RWPE1 (cell line): Measurements from ENCODE around the gene ZMIZ1.

Experiments
- CTCF ChIA-PET: fragments of 350-600 bp; sonication (Branson Sonifier 250); formaldehyde crosslinking; extraction: SDS; loops from one replicate; lab custom pipeline; 2021; lab: Yijun Ruan, JAX
- POLR2A ChIA-PET: fragments of 400-600 bp; formaldehyde crosslinking; extraction: SDS; loops from one replicate; lab custom pipeline; 2020; ENCODE audit warnings: antibody characterized with exemption; ENCODE audit not compliant: low non-redundant PET; lab: Yijun Ruan, JAX
- DNase-seq: peaks from one replicate; pipeline ENCODE4 v3.0.0; 2012; ENCODE audit warnings: low spot score
- H3K27ac ChIP-seq: fragments of 450-650 bp; 2 replicates; pipeline ENCODE4 v1.5.1; 2017
- CTCF ChIP-seq: fragments of 450-650 bp; conservative IDR thresholded peaks from 2 replicates; pipeline ENCODE4 v1.5.1; 2017; ENCODE audit warnings: low read depth, mild to moderate bottlenecking

Gene ZMIZ1

GRCh38 chr10:79044036-79044632, 24.6 kb upstream of the ZMIZ1 start:
- ChIA-PET POLR2A (no interaction called here), CTCF (interaction anchor here (0.5 to 0.6 kb wide), 2 partner anchors 15 to 242 kb away, joined by 3 to 4 read pairs; no protein-coding TSS in a partner anchor)
- DNase-seq, result no peak
- TF ChIP-seq CTCF, result no peak
- no peak overlapping the region for H3K27ac ChIP-seq

DNA sequence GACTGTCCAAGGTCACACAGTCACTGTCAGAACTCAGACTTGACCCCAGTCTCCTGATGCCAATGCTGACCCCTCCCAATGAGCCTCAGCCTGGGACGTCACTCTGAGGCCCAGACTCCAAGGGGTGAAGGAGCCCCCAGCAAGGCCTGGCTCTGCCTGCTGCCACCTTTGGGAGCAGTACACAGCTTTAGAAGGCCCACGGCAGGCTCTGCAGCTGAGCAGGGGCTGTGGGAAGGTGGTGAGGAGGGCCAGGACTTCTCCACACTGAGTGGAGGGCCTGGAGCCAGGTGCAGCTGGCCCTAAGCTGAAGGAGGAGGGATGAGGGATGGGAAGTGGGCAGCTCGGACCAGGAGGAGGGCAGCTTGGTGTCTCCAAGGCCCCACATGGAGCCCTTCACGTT, 23.9 kb upstream of the ZMIZ1 start:
- no peak for TF ChIP-seq CTCF
- ChIA-PET CTCF (interaction anchor here (0.6 kb wide), 1 partner anchor 297 kb away, joined by 4 read pairs; no protein-coding TSS in a partner anchor), POLR2A (no interaction called here)
- H3K27ac ChIP-seq, result no peak overlapping the region
- DNase-seq, result no peak

DNA sequence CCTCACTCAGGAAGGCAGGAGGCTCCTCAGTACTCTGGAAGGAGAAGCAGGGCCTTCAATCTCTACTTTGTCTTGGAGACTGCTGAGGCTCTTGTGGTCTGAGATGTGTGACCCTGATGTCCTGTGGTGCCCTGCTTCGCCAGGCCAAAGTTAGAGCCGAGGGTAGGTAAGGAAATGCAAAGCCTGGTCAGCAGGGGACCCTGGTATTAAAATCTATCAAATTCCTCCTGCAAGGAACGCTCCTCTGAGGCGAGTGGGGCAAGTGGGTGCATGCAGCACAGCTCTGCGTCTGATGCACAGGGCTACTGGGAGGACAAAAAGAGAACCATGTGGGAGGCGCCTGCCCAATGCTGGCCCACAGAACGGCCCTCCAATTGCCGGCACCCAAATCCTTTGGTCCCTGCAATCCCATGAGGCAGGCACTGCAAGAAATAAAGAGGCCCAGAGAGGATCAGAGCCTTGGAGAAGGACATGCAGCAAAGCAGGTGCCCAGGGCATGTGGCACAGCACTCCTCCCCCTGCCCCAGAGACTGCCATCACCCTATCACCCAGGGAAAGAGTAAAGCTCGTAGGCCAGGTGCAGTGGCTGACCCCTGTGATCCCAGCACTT, 23.1 kb upstream of the ZMIZ1 start:
- POLR2A ChIA-PET, result no interaction called here
- H3K27ac ChIP-seq, result peak overlapping the region; percentile 10; the same call in 1 of the 2 replicates
- DNase-seq, result no peak
- no peak for TF ChIP-seq CTCF
- CTCF ChIA-PET, result interaction anchor here (0.6 kb wide), 1 partner anchor 296 kb away, joined by 4 read pairs; no protein-coding TSS in a partner anchor

DNA sequence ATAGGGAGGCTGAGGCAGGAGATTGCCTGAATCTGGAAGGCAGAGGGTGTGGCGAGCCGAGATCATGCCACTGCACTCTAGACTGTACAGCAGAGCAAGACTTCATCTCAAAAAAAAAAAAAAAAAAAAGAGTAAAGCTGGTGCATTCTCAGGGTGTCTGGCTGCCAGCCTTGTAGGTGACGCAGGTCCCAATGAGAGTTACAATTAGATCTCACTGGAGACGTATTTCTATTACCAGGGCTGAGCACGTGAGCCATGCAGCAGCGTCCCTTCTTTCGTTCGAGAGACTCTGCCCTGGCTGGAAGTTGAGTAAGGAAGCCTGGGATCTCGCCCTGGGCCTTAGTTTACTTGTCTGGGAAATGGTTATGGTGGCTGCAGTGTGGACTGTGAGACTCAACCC, 22.4 kb upstream of the ZMIZ1 start:
- CTCF ChIA-PET, result no interaction called here
- no peak for DNase-seq
- TF ChIP-seq CTCF, result no peak
- POLR2A ChIA-PET, result interaction anchor here (0.6 kb wide), 1 partner anchor 25 kb away, joined by 8 read pairs; no protein-coding TSS in a partner anchor
- H3K27ac ChIP-seq, result no peak overlapping the region

GRCh38 chr10:79046741-79047583, 21.8 kb upstream of the ZMIZ1 start:
- DNase-seq, result no peak
- no peak for TF ChIP-seq CTCF
- ChIA-PET CTCF (interaction anchor here (0.5 kb wide), 2 partner anchors 15 to 1000 kb away, joined by 3 to 4 read pairs; no protein-coding TSS in a partner anchor), POLR2A (interaction anchor here (0.6 kb wide), 1 partner anchor 24 kb away, joined by 8 read pairs; no protein-coding TSS in a partner anchor)
- peak overlapping the region; percentile 78 for H3K27ac ChIP-seq

GRCh38 chr10:79047584-79047874, 21.2 kb upstream of the ZMIZ1 start:
- peak overlapping the region; percentile 78 for H3K27ac ChIP-seq
- no peak for TF ChIP-seq CTCF
- ChIA-PET POLR2A (no interaction called here), CTCF (interaction anchor here (0.5 kb wide), 2 partner anchors 14 to 1000 kb away, joined by 3 to 4 read pairs; no protein-coding TSS in a partner anchor)
- DNase-seq, result no peak
